ENCODE measurements around the gene C4orf50. TPM values are rescaled to one million over a fixed set of nuclear protein-coding genes. Genes with fewer than 3 reads are reported as not detected.

The C4orf50 gene
- total RNA-seq, 1 experiment from 2014 or later = 0.17 TPM

GRCh38 chr4:5893004-5893580, 125.1 kb downstream of the C4orf50 start, which contains the start of gene CRMP1:
Gene CRMP1 (minus strand): TSS chr4:5893086. CDS start chr4:5892969, 117 bp downstream.
- no peak within 1 kb of the TSS for H3K27ac Mint-ChIP-seq
- Histone ChIP-seq H3K9ac (ENCODE audit: extremely low read depth, insufficient read length, low read length) (no peak within 1 kb of the TSS), H3K56ac (ENCODE audit: insufficient read length, low read depth, low read length) (no peak within 1 kb of the TSS), H4K5ac (ENCODE audit: insufficient read length, low read depth, low read length) (no peak within 1 kb of the TSS), H2BK120ac (ENCODE audit: low read depth, low read length, poor library complexity, severe bottlenecking) (no peak within 1 kb of the TSS), H4K8ac (replicated peaks; ENCODE audit: insufficient read length, low read depth, low read length) (no peak within 1 kb of the TSS), H3T11ph (ENCODE audit: low read length) (no peak within 1 kb of the TSS), H4K91ac (ENCODE audit: insufficient read length, low read depth, low read length) (no peak within 1 kb of the TSS), H2BK15ac (ENCODE audit: low read depth, low read length) (no peak within 1 kb of the TSS), H3K27ac (ENCODE audit: insufficient read length, low read depth, low read length) (no peak within 1 kb of the TSS), H3K23ac (ENCODE audit: insufficient read length, low read depth, low read length) (no peak within 1 kb of the TSS), H2BK5ac (ENCODE audit: insufficient read length, low read length) (no peak within 1 kb of the TSS), H3K23me2 (ENCODE audit: insufficient read length, low read depth, low read length, poor library complexity, severe bottlenecking) (peaks cover 15% of the 10 kb centered on the region), H2BK12ac (ENCODE audit: insufficient read length, low read depth, low read length) (no peak within 1 kb of the TSS), H3K4me2 (ENCODE audit: insufficient read depth, insufficient read length, low read length) (peak within 1 kb of the TSS; percentile 82), H3K18ac (ENCODE audit: insufficient read length, low read depth, low read length) (no peak within 1 kb of the TSS), H3K79me2 (ENCODE audit: insufficient read depth, low read length) (no peaks in the 10 kb centered on the region), H2BK20ac (ENCODE audit: low read depth, low read length, poor library complexity, severe bottlenecking) (no peak within 1 kb of the TSS), H3K27me3 (ENCODE audit: insufficient read depth, low read length) (peaks cover 18% of the 10 kb centered on the region; the same call in 1 of the 2 replicates), H3K4me1 (ENCODE audit: insufficient read depth, low read length) (peaks cover 2% of the 10 kb centered on the region; the same call in 1 of the 2 replicates), H2AK5ac (ENCODE audit: insufficient read length, low read length) (no peak within 1 kb of the TSS), H3K4ac (ENCODE audit: low read depth, low read length) (no peak within 1 kb of the TSS), H4K20me1 (ENCODE audit: control insufficient read depth, insufficient read depth, insufficient read length) (no peaks in the 10 kb centered on the region), H2AFZ (ENCODE audit: low read length) (no peak within 1 kb of the TSS), H3K9me3 (ENCODE audit: control insufficient read depth, low read depth, low read length) (no peaks in the 10 kb centered on the region), H3K14ac (ENCODE audit: insufficient read depth, low read length) (no peak within 1 kb of the TSS; the same call in 1 of the 2 replicates), H3K79me1 (ENCODE audit: insufficient read depth, low read depth, low read length, poor library complexity, severe bottlenecking) (no peaks in the 10 kb centered on the region)
- H3K36me3 Mint-ChIP-seq (ENCODE audit: insufficient read depth in 1 of 3, low read depth in 3 of 3) = peaks cover 0 to 9% (median 3%) of the 10 kb centered on the region in 3 experiments; a peak in 4 of 7 replicates
- TF ChIP-seq, protein P1, sequence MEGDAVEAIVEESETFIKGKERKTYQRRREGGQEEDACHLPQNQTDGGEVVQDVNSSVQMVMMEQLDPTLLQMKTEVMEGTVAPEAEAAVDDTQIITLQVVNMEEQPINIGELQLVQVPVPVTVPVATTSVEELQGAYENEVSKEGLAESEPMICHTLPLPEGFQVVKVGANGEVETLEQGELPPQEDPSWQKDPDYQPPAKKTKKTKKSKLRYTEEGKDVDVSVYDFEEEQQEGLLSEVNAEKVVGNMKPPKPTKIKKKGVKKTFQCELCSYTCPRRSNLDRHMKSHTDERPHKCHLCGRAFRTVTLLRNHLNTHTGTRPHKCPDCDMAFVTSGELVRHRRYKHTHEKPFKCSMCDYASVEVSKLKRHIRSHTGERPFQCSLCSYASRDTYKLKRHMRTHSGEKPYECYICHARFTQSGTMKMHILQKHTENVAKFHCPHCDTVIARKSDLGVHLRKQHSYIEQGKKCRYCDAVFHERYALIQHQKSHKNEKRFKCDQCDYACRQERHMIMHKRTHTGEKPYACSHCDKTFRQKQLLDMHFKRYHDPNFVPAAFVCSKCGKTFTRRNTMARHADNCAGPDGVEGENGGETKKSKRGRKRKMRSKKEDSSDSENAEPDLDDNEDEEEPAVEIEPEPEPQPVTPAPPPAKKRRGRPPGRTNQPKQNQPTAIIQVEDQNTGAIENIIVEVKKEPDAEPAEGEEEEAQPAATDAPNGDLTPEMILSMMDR (conservative IDR thresholded peaks at IDR 0.05) = no peak
- H3K4me1 Mint-ChIP-seq = peaks cover 31 to 52% of the 10 kb centered on the region in 2 experiments
- WGBS (ENCODE audit: extremely low coverage, insufficient read length, low lambda C conversion rate) = no CpG with 5 or more reads among the region's 67 CpGs
- peak; percentile 84 for DNase-seq
- H3K27me3 Mint-ChIP-seq (ENCODE audit: low read depth) = peaks cover 86% of the 10 kb centered on the region
- H3K9me3 Mint-ChIP-seq = peaks cover 5 to 15% of the 10 kb centered on the region in 2 experiments
- H3K4me3 Mint-ChIP-seq = peak within 1 kb of the TSS; percentile 68 to 84

Measured in H9 (cell line).